IMR-90 (cell line): ENCODE measurements around the gene OR10A5. TPM values are rescaled to one million over a fixed set of nuclear protein-coding genes. Genes with fewer than 3 reads are reported as not detected.

Experiments used
- ATAC-seq: fragments of 200-7000 bp; cut with Tn5 transposase; 2 replicates; pipeline ENCODE4 v1.9.1; 2020; ENCODE audit warnings: low read depth, mild to moderate bottlenecking, moderate library complexity
- BruUV-seq: library from RNA; stranded (reverse); fragments of 400-500 nt; replicated peaks from 2 replicates; lab custom pipeline; 2021; lab: Mats Ljungman, UMichigan
- CTCF ChIA-PET: fragments of 300-600 bp; formaldehyde crosslinking; extraction: SDS; loops from one replicate; lab custom pipeline; 2021; ENCODE audit warnings: antibody characterized with exemption; lab: Yijun Ruan, JAX
- POLR2A ChIA-PET: fragments of 300-600 bp; sonication (Branson Sonifier 250); formaldehyde crosslinking; loops from one replicate; lab custom pipeline; 2022; ENCODE audit warnings: antibody characterized with exemption; ENCODE audit not compliant: unreplicated experiment; lab: Charles Lee
- DNase-seq: peaks from one replicate; pipeline ENCODE4 v3.0.0; 2013
- H2AFZ ChIP-seq: replicated peaks from 2 replicates; pipeline ENCODE3; 2013; ENCODE audit warnings: low read length, mild to moderate bottlenecking; ENCODE audit not compliant: poor library complexity
- H2AK5ac ChIP-seq: 2 replicates; pipeline ENCODE4 v1.6.1; 2013; ENCODE audit warnings: low read depth, low read length, inconsistent platforms
- H2AK9ac ChIP-seq: replicated peaks from 2 replicates; pipeline ENCODE3; 2013; ENCODE audit warnings: mild to moderate bottlenecking, low read depth, low read length, moderate library complexity; ENCODE audit not compliant: poor library complexity
- H2BK120ac ChIP-seq: 2 replicates; pipeline ENCODE4 v1.6.1; 2013; ENCODE audit warnings: low read depth, low read length, inconsistent platforms
- H2BK15ac ChIP-seq: 3 replicates; pipeline ENCODE4 v1.6.1; 2013; ENCODE audit warnings: low read depth, low read length, inconsistent platforms
- H2BK20ac ChIP-seq: 2 replicates; pipeline ENCODE4 v1.6.1; 2013; ENCODE audit warnings: low read depth, mild to moderate bottlenecking, inconsistent platforms, low read length, moderate library complexity
- H2BK5ac ChIP-seq: 2 replicates; pipeline ENCODE4 v1.6.1; 2013; ENCODE audit warnings: mild to moderate bottlenecking, low read depth, low read length, inconsistent platforms; ENCODE audit not compliant: poor library complexity, severe bottlenecking
- H3K14ac ChIP-seq: replicated peaks from 2 replicates; pipeline ENCODE4 v1.6.1; 2013; ENCODE audit warnings: low read depth, low read length, inconsistent platforms
- H3K18ac ChIP-seq: 2 replicates; pipeline ENCODE4 v1.6.1; 2013; ENCODE audit warnings: low read depth, low read length, control low read depth
- H3K23ac ChIP-seq: 2 replicates; pipeline ENCODE4 v1.6.1; 2013; ENCODE audit warnings: low read depth, low read length, inconsistent platforms
- H3K27ac ChIP-seq: 2 replicates; pipeline ENCODE4 v1.5.1; 2013; ENCODE audit warnings: mild to moderate bottlenecking, control low read depth, low read length; ENCODE audit not compliant: insufficient read depth
- H3K27me3 ChIP-seq: 2 replicates; pipeline ENCODE4 v1.6.1; 2013; ENCODE audit warnings: low read length; ENCODE audit not compliant: control insufficient read depth, insufficient read depth
- H3K36me3 ChIP-seq: 2 replicates; pipeline ENCODE4 v1.6.1; 2013; ENCODE audit warnings: low read length, mixed read lengths; ENCODE audit not compliant: control insufficient read depth, insufficient read depth
- H3K4ac ChIP-seq: 2 replicates; pipeline ENCODE4 v1.6.1; 2013; ENCODE audit warnings: low read depth, low read length, inconsistent platforms
- H3K4me1 ChIP-seq: 2 replicates; pipeline ENCODE4 v1.6.1; 2013; ENCODE audit warnings: low read length, mixed read lengths; ENCODE audit not compliant: control insufficient read depth, insufficient read depth
- H3K4me2 ChIP-seq: 2 replicates; pipeline ENCODE4 v1.6.1; 2013; ENCODE audit warnings: low read depth, mild to moderate bottlenecking, control low read depth, low read length, moderate library complexity
- H3K4me3 ChIP-seq: 2 replicates; pipeline ENCODE4 v1.5.1; 2013; ENCODE audit warnings: low read depth, mild to moderate bottlenecking, control low read depth, low read length, moderate library complexity; ENCODE audit not compliant: insufficient read depth
- H3K56ac ChIP-seq: 2 replicates; pipeline ENCODE4 v1.6.1; 2013; ENCODE audit warnings: low read length, inconsistent platforms; ENCODE audit not compliant: insufficient read depth; ENCODE audit errors: extremely low read depth
- H3K79me1 ChIP-seq, 2 experiments: 2 replicates each; pipeline ENCODE4 v1.6.1; 2013; ENCODE audit warnings: low read length in 2 of 2, inconsistent platforms in 1 of 2, low read depth in 1 of 2
- H3K9ac ChIP-seq: 2 replicates; pipeline ENCODE4 v1.6.1; 2013; ENCODE audit warnings: low read depth, low read length, control low read depth
- H3K9me1 ChIP-seq: 2 replicates; pipeline ENCODE4 v1.6.1; 2013; ENCODE audit warnings: low read length, inconsistent platforms; ENCODE audit not compliant: insufficient read depth
- H3K9me3 ChIP-seq: 2 replicates; pipeline ENCODE4 v1.6.1; 2013; ENCODE audit warnings: low read length; ENCODE audit not compliant: control insufficient read depth, insufficient read depth
- H4K20me1 ChIP-seq: 2 replicates; pipeline ENCODE4 v1.6.1; 2013; ENCODE audit warnings: low read length, inconsistent platforms; ENCODE audit not compliant: insufficient read depth
- H4K5ac ChIP-seq: 2 replicates; pipeline ENCODE4 v1.6.1; 2013; ENCODE audit warnings: mild to moderate bottlenecking, low read depth, low read length, control low read depth
- H4K8ac ChIP-seq, 2 experiments: 2 replicates each; pipeline ENCODE4 v1.6.1; 2013; ENCODE audit warnings: low read depth in 2 of 2, low read length in 2 of 2, control low read depth in 1 of 2, inconsistent platforms in 1 of 2
- H4K91ac ChIP-seq: 2 replicates; pipeline ENCODE4 v1.6.1; 2013; ENCODE audit warnings: low read depth, low read length, inconsistent platforms; ENCODE audit not compliant: insufficient read depth
- BHLHE40 ChIP-seq: fragments of 150-350 bp; IDR thresholded peaks from 2 replicates; pipeline ENCODE4 v1.6.1; 2016; ENCODE audit warnings: mild to moderate bottlenecking, low read depth, low read length
- FOS ChIP-seq: fragments of 150-350 bp; IDR thresholded peaks from 2 replicates; pipeline ENCODE4 v1.6.1; 2016; ENCODE audit warnings: low read depth, low read length
- MXI1 ChIP-seq: IDR thresholded peaks from 2 replicates; pipeline ENCODE4 v1.6.1; 2012; ENCODE audit warnings: low read depth, mild to moderate bottlenecking, low read length, moderate library complexity, borderline replicate concordance
- POLR2A ChIP-seq: IDR thresholded peaks from 2 replicates; pipeline ENCODE4 v1.6.1; 2012; ENCODE audit warnings: mild to moderate bottlenecking, low read depth, low read length
- RAD21 ChIP-seq: IDR thresholded peaks from 2 replicates; pipeline ENCODE4 v1.6.1; 2012; ENCODE audit warnings: low read length, improper control_type of control experiment
- WGBS, 2 experiments: methylation state at CpG; one replicate each; pipeline versions ENCODE4 v1.1.5 to v1.1.7; 2013; ENCODE audit warnings: missing lambda C conversion rate in 2 of 2; ENCODE audit not compliant: insufficient read length in 1 of 2; ENCODE audit errors: extremely low coverage in 2 of 2; 5-methylcytosine and 5-hydroxymethylcytosine counted together
- dilution Hi-C: fragments of 300-500 bp; cut with HindIII; formaldehyde crosslinking; loops from one replicate; pipeline ENCODE4 v1.14.3; 2018; ENCODE audit warnings: low sequenced_read_pairs; ENCODE audit not compliant: unreplicated experiment
- in situ Hi-C: fragments of 300-500 bp; cut with MboI; formaldehyde crosslinking; loops from 3 replicates; pipeline ENCODE4 v1.14.3; 2019; ENCODE audit warnings: low sequenced_read_pairs, inconsistent platforms, mixed read lengths
- intact Hi-C: fragments of 100-400 bp; cut with micrococcal nuclease; formaldehyde crosslinking; loops from 2 replicates; pipeline ENCODE4 v1.10.0; 2022
- polyA plus RNA-seq, 3 experiments: library from polyadenylated mRNA; depleted of rRNA; stranded (reverse); fragments of >200 nt; gene quantifications; 2 replicates each; pipeline ENCODE4 v1.2.3, GENCODE V29; 2012; ENCODE audit warnings: low replicate concordance in 1 of 3
- total RNA-seq: library from RNA; depleted of rRNA; stranded (reverse); fragments of >200 nt; gene quantifications from 2 replicates; pipeline ENCODE4 v1.2.3, GENCODE V29; 2012
- TF ChIP-seq, protein P1 (sequence below): conservative IDR thresholded peaks from 2 replicates; pipeline ENCODE4 v1.5.1; 2012; ENCODE audit warnings: mild to moderate bottlenecking, low read depth, low read length, improper control_type of control experiment
- TF ChIP-seq, protein P2 (sequence below): fragments of 150-350 bp; IDR thresholded peaks from 2 replicates; pipeline ENCODE4 v1.6.1; 2016; ENCODE audit warnings: low read depth, mild to moderate bottlenecking, low read length, moderate library complexity, borderline replicate concordance
- TF ChIP-seq, protein P3 (sequence below): fragments of 150-350 bp; IDR thresholded peaks from 2 replicates; pipeline ENCODE4 v1.6.1; 2017; ENCODE audit warnings: mild to moderate bottlenecking, antibody characterized with exemption, low read length, low read depth

OR10A5 gene
- total and polyA plus RNA-seq, 2 of the 4 experiments (the other 2 are of a cell fraction), result not detected

DNA sequence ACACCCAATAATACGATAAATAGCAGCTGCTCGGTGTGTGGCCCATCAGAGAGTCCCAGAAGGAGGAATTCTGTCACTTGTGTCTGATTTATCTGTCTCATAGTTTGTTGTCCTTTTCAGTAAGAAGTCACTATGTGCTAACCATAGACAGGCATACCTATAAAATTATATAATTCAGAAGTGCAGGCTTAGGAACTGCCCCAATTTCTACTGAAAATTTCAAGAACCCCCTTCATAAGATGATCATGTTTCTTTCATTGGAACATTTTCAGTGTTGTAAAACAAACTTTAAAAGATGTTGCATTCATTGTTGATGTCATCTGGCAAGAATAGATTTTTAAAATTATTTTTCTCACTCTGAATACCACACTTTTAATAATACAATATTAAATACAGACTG lies 46.9 kb downstream of the OR10A5 start, which contains the start of gene OR2D2:
Gene OR2D2 (minus strand): TSS at position 101 of the 400 bp plus-strand sequence. CDS start 0 bp downstream, at position 101.
- in situ Hi-C loops, result no loop called here

More for the DNA sequence above, 46.9 kb downstream of the OR10A5 start, which contains the start of gene OR2D2:
- Histone ChIP-seq H4K20me1 (no peaks in the 10 kb centered on the region), H3K4me2 (no peak within 1 kb of the TSS), H4K91ac (no peak within 1 kb of the TSS), H3K4ac (no peak within 1 kb of the TSS), H3K9me3 (no peaks in the 10 kb centered on the region), H3K18ac (no peak within 1 kb of the TSS), H3K27ac (no peak within 1 kb of the TSS), H2BK20ac (no peak within 1 kb of the TSS), H3K9ac (no peak within 1 kb of the TSS), H3K56ac (no peak within 1 kb of the TSS), H2BK15ac (no peak within 1 kb of the TSS), H2AK9ac (no peak within 1 kb of the TSS), H3K14ac (no peak within 1 kb of the TSS), H3K23ac (no peak within 1 kb of the TSS), H2AFZ (no peak within 1 kb of the TSS), H3K27me3 (no peaks in the 10 kb centered on the region), H3K4me1 (no peaks in the 10 kb centered on the region), H3K4me3 (no peak within 1 kb of the TSS), H2AK5ac (no peak within 1 kb of the TSS), H3K36me3 (no peaks in the 10 kb centered on the region), H2BK120ac (no peak within 1 kb of the TSS), H3K9me1 (no peaks in the 10 kb centered on the region), H4K8ac (no peak within 1 kb of the TSS), H2BK5ac (no peak within 1 kb of the TSS), H3K79me1 (no peaks in the 10 kb centered on the region), H4K5ac (no peak within 1 kb of the TSS)
- DNase-seq, result no peak
- CTCF ChIA-PET, result no interaction called here
- dilution Hi-C loops (no loop called here), intact Hi-C loops (no loop called here)
- POLR2A ChIA-PET, result no interaction called here
- WGBS, 2 experiments, result 25% methylated on average over 2 of the region's 2 CpGs; no CpG with 5 or more reads in 1 of the 2 experiments
- BruUV-seq, result no TSS peak
- ATAC-seq, result no peak
- TF ChIP-seq, protein P1, sequence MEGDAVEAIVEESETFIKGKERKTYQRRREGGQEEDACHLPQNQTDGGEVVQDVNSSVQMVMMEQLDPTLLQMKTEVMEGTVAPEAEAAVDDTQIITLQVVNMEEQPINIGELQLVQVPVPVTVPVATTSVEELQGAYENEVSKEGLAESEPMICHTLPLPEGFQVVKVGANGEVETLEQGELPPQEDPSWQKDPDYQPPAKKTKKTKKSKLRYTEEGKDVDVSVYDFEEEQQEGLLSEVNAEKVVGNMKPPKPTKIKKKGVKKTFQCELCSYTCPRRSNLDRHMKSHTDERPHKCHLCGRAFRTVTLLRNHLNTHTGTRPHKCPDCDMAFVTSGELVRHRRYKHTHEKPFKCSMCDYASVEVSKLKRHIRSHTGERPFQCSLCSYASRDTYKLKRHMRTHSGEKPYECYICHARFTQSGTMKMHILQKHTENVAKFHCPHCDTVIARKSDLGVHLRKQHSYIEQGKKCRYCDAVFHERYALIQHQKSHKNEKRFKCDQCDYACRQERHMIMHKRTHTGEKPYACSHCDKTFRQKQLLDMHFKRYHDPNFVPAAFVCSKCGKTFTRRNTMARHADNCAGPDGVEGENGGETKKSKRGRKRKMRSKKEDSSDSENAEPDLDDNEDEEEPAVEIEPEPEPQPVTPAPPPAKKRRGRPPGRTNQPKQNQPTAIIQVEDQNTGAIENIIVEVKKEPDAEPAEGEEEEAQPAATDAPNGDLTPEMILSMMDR, result no peak
- TF ChIP-seq FOS (no peak), RAD21 (no peak), POLR2A (no peak), MXI1 (no peak), BHLHE40 (no peak)
- TF ChIP-seq, protein P2, sequence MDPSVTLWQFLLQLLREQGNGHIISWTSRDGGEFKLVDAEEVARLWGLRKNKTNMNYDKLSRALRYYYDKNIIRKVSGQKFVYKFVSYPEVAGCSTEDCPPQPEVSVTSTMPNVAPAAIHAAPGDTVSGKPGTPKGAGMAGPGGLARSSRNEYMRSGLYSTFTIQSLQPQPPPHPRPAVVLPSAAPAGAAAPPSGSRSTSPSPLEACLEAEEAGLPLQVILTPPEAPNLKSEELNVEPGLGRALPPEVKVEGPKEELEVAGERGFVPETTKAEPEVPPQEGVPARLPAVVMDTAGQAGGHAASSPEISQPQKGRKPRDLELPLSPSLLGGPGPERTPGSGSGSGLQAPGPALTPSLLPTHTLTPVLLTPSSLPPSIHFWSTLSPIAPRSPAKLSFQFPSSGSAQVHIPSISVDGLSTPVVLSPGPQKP, result no peak
- TF ChIP-seq, protein P3, sequence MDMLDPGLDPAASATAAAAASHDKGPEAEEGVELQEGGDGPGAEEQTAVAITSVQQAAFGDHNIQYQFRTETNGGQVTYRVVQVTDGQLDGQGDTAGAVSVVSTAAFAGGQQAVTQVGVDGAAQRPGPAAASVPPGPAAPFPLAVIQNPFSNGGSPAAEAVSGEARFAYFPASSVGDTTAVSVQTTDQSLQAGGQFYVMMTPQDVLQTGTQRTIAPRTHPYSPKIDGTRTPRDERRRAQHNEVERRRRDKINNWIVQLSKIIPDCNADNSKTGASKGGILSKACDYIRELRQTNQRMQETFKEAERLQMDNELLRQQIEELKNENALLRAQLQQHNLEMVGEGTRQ, result no peak
